PC-9 (cell line): Measurements from ENCODE around the gene GGPS1. TPM values are rescaled to one million over a fixed set of nuclear protein-coding genes. Genes with fewer than 3 reads are reported as not detected.

Experiments used
- BruUV-seq: library from RNA; stranded (reverse); fragments of 400-500 nt; replicated peaks from 2 replicates; lab custom pipeline; 2021; lab: Mats Ljungman, UMichigan
- CTCF ChIA-PET: fragments of 300-600 bp; sonication (Branson Sonifier 250); formaldehyde crosslinking; loops from one replicate; lab custom pipeline; 2022; ENCODE audit warnings: antibody characterized with exemption; lab: Charles Lee
- POLR2A ChIA-PET: fragments of 300-600 bp; sonication (Branson Sonifier 250); formaldehyde crosslinking; loops from one replicate; lab custom pipeline; 2022; ENCODE audit warnings: antibody characterized with exemption; ENCODE audit not compliant: unreplicated experiment; lab: Charles Lee
- DNase-seq, 2 experiments: peaks; one replicate each; pipeline versions ENCODE4 v3.0.0 to v3.0.0-alpha.2; 2015 to 2022; ENCODE audit warnings: mixed read lengths in 1 of 2
- H2AFZ ChIP-seq: fragments of 200-600 bp; sonication (generic); 2 replicates; pipeline ENCODE4 v1.8.1; 2017; ENCODE audit warnings: antibody characterized with exemption
- H3F3A ChIP-seq: fragments of 200-600 bp; sonication (generic); 2 replicates; pipeline ENCODE4 v1.8.1; 2017; ENCODE audit warnings: antibody characterized with exemption, mild to moderate bottlenecking, low read depth; ENCODE audit not compliant: insufficient read depth
- H3K27ac ChIP-seq: fragments of 200-600 bp; sonication (generic); 2 replicates; pipeline ENCODE4 v1.6.1; 2016; ENCODE audit warnings: mixed run types
- H3K27me3 ChIP-seq: fragments of 200-600 bp; sonication (generic); 2 replicates; pipeline ENCODE4 v1.6.1; 2016; ENCODE audit warnings: low read depth, mixed run types; ENCODE audit not compliant: insufficient read depth
- H3K36me3 ChIP-seq: fragments of 200-600 bp; sonication (generic); 2 replicates; pipeline ENCODE4 v1.6.1; 2016; ENCODE audit warnings: low read depth, mixed run types
- H3K4me1 ChIP-seq: fragments of 200-600 bp; sonication (generic); replicated peaks from 2 replicates; pipeline ENCODE4 v1.6.1; 2016; ENCODE audit warnings: mixed run types; ENCODE audit not compliant: insufficient read depth
- H3K4me2 ChIP-seq: fragments of 200-600 bp; sonication (generic); 2 replicates; pipeline ENCODE4 v1.6.1; 2017; ENCODE audit warnings: mixed run types
- H3K4me3 ChIP-seq: fragments of 200-600 bp; sonication (generic); 2 replicates; pipeline ENCODE4 v1.6.1; 2016; ENCODE audit warnings: mixed run types
- H3K79me2 ChIP-seq: fragments of 200-600 bp; sonication (generic); 2 replicates; pipeline ENCODE4 v1.6.1; 2017; ENCODE audit warnings: low read depth, mixed run types
- H3K9me2 ChIP-seq: fragments of 200-600 bp; sonication (generic); 2 replicates; pipeline ENCODE4 v1.8.1; 2017; ENCODE audit warnings: mild to moderate bottlenecking; ENCODE audit not compliant: insufficient read depth
- H3K9me3 ChIP-seq: fragments of 200-600 bp; sonication (generic); 2 replicates; pipeline ENCODE4 v1.8.1; 2016; ENCODE audit warnings: low read depth; ENCODE audit not compliant: insufficient read depth
- H4K20me1 ChIP-seq: fragments of 200-600 bp; sonication (generic); 2 replicates; pipeline ENCODE4 v1.8.1; 2017; ENCODE audit not compliant: insufficient read depth
- CTCF ChIP-seq: fragments of 200-600 bp; sonication (generic); conservative IDR thresholded peaks from 2 replicates; pipeline ENCODE4 v1.6.1; 2017; ENCODE audit warnings: mixed run types, antibody characterized with exemption, mild to moderate bottlenecking, moderate library complexity
- EZH2 ChIP-seq: fragments of 200-600 bp; sonication (generic); IDR thresholded peaks from 2 replicates; pipeline ENCODE4 v1.8.0; 2017; ENCODE audit warnings: antibody characterized with exemption, low read depth
- intact Hi-C: fragments of 100-400 bp; cut with micrococcal nuclease; formaldehyde crosslinking; loops from one replicate; pipeline ENCODE4 v1.10.0; 2022; ENCODE audit not compliant: unreplicated experiment
- total RNA-seq: library from RNA; stranded (reverse); gene quantifications from 2 replicates; pipeline ENCODE4 v1.2.3, GENCODE V29; 2021

The GGPS1 gene
- total RNA-seq, 1 experiment from 2014 or later: 61.7 TPM

GRCh38 chr1:235315735-235316134 lies 12.6 kb upstream of the GGPS1 start:
- Histone ChIP-seq H2AFZ (no peak overlapping the region), H3K27ac (no peak overlapping the region), H3K27me3 (no peaks in the 10 kb centered on the region), H3K4me3 (no peak overlapping the region), H3K9me3 (no peaks in the 10 kb centered on the region), H3K4me2 (no peak overlapping the region), H3K36me3 (peaks cover 8% of the 10 kb centered on the region; the same call in 1 of the 2 replicates), H3F3A (peaks cover 13% of the 10 kb centered on the region; the same call in 1 of the 2 replicates), H3K9me2 (no peaks in the 10 kb centered on the region), H4K20me1 (peaks cover 53% of the 10 kb centered on the region), H3K79me2 (peaks cover 96% of the 10 kb centered on the region), H3K4me1 (no peaks in the 10 kb centered on the region)
- DNase-seq: no peak
- POLR2A ChIA-PET: no interaction called here
- intact Hi-C loops: no loop called here
- CTCF ChIA-PET: no interaction called here
- TF ChIP-seq EZH2 (no peak), CTCF (no peak; the same call in 1 of the 2 replicates)
- BruUV-seq: no TSS peak

- peaks cover 61% of the 10 kb centered on the region for H4K20me1 ChIP-seq
- CTCF ChIA-PET: no interaction called here
Observed at GRCh38 chr1:235317168-235317567, 11.2 kb upstream of the GGPS1 start.

GRCh38 chr1:235319255-235319654 lies 9.1 kb upstream of the GGPS1 start:
- DNase-seq: no peak
- peaks cover 54% of the 10 kb centered on the region for H4K20me1 ChIP-seq
- ChIA-PET POLR2A (no interaction called here), CTCF (no interaction called here)
- peaks cover 14% of the 10 kb centered on the region; the same call in 1 of the 2 replicates for H3K36me3 ChIP-seq
- peaks cover 97% of the 10 kb centered on the region for H3K79me2 ChIP-seq
- H3F3A ChIP-seq: peaks cover 11% of the 10 kb centered on the region; the same call in 1 of the 2 replicates
- no peak overlapping the region for H3K4me3 ChIP-seq
- H3K9me2 ChIP-seq: no peaks in the 10 kb centered on the region
- H3K27me3 ChIP-seq: no peaks in the 10 kb centered on the region
- peaks cover 4% of the 10 kb centered on the region; the same call in 1 of the 2 replicates for H3K4me1 ChIP-seq
- no peak for TF ChIP-seq EZH2
- no peak for TF ChIP-seq CTCF
- H3K4me2 ChIP-seq: no peak overlapping the region
- H3K27ac ChIP-seq: no peak overlapping the region
- no peak overlapping the region for H2AFZ ChIP-seq
- BruUV-seq: no TSS peak
- no peaks in the 10 kb centered on the region for H3K9me3 ChIP-seq
- intact Hi-C loops: no loop called here

More at GRCh38 chr1:235317168-235317567, 11.2 kb upstream of the GGPS1 start:
- H3K27me3 ChIP-seq: no peaks in the 10 kb centered on the region
- H3F3A ChIP-seq: peaks cover 13% of the 10 kb centered on the region; the same call in 1 of the 2 replicates
- peaks cover 10% of the 10 kb centered on the region; the same call in 1 of the 2 replicates for H3K36me3 ChIP-seq
- no peak overlapping the region for H3K4me2 ChIP-seq
- no TSS peak for BruUV-seq
- H2AFZ ChIP-seq: no peak overlapping the region
- H3K4me1 ChIP-seq: no peaks in the 10 kb centered on the region
- TF ChIP-seq EZH2: no peak
- no peak for TF ChIP-seq CTCF
- POLR2A ChIA-PET: interaction anchor here (0.6 kb wide), 1 partner anchor 11 kb away, joined by 7 read pairs; the partner anchor contains the start of gene ARID4B
- intact Hi-C loops: no loop called here
- no peaks in the 10 kb centered on the region for H3K9me3 ChIP-seq
- no peak for DNase-seq
- no peak overlapping the region for H3K4me3 ChIP-seq
- H3K9me2 ChIP-seq: no peaks in the 10 kb centered on the region
- H3K79me2 ChIP-seq: peaks cover 97% of the 10 kb centered on the region
- no peak overlapping the region for H3K27ac ChIP-seq
